Measurements from ENCODE around the gene FANCE. TPM values are rescaled to one million over a fixed set of nuclear protein-coding genes. Genes with fewer than 3 reads are reported as not detected.
"Not testable (repeated sequence)": the region's sequence is repeated elsewhere in the genome, so short reads cannot be mapped to it uniquely, and the experiment has no call there.

Gene FANCE
- polyA plus RNA-seq, 3 donors = 9.7 to 10.8 (median 10.6) TPM

GRCh38 chr6:35496036-35496840, 44.1 kb downstream of the FANCE start:
- no peak for DNase-seq

GRCh38 chr6:35496841-35497570, 44.9 kb downstream of the FANCE start, which contains the start of gene TEAD3:
Gene TEAD3, minus strand, starts transcription at chr6:35497079.
- peak; percentile 85 for DNase-seq

DNA sequence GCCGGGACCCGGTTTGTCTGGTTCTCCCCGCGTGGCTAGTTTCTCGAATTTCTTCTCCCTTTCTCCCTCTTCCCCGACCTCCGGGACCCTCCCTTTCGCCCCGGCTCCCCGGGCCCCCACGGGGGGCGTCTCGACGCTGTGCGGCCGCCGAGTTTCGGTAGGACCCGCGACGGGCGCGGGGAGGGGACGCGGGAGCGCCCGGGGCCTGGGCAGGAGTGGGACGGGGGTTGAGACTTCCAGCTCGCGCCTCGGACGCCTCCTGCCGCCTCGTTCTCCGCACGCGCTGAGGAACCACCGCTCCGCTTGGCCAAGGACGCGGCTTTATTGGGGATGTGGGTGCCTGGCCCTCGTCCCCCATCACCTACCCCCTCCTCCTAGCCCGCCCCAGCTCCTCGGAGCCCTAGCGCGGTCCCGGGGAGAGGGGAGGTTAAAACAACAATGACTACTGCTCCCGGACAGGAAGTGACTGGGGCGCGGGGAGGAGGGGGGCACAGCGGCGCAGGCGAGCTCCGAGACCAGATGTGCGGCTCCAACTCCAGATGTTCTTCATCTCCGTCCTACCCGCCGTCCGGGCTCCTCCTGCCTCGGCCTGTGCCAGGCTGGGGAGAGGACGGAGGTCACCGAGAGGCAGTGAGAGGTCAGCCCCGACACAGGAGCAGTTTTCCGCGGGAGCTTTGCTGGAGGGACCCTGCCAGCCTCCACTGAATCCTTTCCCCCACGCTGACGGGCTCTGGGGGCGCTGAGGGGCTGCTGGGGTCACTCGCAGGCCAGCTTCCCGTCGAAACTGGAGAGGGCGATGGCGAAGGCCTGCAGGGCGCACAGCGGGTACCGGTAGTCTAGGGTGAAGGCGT, 45.7 kb downstream of the FANCE start:
- peak; percentile 86 for DNase-seq

DNA sequence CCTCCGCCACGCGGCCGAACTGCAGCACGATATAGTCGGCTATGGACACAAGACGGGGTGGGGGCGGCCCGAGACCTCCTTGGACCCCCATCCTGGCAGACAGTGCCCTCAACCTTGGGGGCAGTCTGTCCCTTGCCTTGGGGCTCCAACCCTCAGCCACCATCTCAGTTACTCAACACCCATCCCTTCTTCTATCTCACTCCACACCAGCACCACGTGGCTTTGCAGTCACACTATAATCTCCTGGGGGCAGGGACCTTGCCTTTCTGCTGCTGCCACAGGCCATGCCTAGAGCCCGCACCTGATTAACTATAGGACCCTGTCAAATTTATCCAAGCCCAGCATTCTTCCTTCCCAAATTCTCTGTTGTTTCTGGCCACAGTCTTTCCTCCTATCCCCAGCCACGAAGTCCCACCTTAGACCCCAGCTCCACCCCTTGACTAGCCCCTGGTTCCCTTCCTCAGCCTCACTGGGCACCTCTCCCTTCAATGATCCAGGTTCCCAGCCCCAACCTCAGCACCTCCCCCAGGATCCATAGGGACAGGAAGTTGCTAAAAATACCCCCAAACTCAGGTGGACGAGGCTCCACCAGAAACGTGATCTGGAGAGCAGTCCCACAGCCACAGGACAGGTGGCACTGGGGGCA, 46.4 kb downstream of the FANCE start:
- no peak for DNase-seq

DNA sequence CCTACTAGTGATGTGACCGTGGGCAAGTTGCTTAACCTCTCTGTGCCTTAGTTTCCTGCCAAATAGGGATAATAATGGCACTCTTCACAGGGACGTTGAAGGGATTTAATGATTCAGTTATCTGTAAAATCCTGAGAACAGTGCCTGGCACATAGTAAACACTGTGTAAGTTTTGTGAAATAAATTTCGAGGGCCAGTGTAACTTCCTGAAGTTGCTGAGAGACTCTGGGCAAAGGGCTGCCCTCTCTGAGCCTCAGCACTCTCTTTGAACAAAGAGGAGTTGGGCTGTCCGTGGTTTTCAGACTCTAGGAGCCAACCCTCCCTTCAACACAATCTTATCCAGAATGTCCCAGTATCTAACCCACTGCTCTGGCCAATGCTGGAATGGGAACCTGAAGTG, 47.2 kb downstream of the FANCE start:
- no peak for DNase-seq

DNA sequence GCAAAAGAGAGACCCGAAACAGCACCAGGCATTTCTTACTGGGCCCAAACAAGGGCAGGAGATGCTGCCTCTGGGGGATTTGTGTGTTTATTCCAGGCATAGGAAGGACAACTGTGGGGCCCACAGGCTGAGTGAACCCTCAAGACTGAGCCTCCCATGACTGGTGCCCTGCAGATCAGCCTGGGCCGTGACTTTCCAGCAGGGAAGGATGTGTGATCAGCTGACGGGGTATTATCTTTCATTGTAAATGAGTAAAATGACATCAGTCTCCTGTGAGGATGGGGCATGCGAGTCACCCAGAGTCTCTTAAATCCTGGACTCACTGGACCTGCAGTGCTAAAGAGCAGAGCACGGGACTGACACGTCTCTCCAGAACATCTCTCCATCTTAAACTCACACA, 48.6 kb downstream of the FANCE start:
- DNase-seq = no peak

DNA sequence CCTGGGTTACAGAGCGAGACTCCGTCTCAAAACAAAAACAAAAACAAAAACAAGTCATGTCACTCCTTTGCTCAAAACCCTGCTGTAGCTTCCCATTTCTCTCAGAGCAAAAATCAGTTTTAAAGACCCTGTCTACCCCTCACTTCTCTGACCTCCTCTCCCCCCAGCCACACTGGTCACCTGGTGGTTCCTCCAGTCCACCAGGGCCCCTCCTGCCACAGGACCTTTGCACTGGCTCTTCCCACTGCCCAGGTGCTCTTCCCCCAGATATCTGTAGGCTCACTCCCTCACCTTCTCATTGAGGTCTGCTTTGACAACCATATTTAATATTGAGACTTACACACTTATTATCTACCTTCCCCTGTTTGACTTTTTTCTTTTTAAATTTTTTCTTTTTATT, 49.6 kb downstream of the FANCE start:
- DNase-seq = no peak

DNA sequence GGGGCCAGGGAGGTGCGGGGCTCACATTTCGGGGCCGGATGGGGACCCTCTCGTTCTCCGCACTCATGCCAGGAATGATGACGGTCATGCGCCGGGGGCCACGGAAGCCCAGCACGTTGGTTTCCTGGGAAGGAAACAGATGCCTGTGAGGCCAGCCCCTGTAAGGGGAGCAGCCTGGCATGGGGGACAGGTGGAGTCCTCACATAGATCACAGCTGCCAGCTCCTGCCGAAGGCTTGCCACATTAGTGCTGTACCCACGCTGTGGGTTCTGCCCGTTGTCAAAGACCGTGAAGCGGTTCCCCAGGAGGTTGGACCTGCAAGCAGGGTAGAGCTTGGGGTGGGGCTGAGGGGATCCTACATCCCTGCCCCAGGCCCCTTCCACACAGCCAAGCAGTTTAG, 51.4 kb downstream of the FANCE start:
- DNase-seq = no peak

DNA sequence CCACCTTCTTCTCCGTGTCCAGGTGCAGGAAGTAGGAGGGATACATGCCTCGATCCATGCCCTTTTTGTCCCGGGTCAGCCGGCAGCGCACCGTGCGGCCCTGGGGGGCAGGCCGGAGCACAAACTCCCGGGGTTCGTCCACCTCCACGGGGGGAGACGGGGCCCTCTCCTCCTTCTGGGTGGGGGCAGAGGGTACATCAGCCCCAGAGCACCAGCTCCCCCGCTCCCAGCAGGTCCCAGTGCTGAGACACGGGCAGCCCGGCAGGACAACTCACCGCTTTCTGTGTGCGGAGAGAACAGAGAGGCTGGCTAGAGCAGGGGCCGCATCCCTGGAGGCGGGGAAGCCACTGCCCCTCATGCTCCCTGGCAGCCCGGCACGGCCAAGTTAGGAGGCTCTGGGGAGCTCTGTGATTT, 53.9 kb downstream of the FANCE start:
- DNase-seq = no peak

DNA sequence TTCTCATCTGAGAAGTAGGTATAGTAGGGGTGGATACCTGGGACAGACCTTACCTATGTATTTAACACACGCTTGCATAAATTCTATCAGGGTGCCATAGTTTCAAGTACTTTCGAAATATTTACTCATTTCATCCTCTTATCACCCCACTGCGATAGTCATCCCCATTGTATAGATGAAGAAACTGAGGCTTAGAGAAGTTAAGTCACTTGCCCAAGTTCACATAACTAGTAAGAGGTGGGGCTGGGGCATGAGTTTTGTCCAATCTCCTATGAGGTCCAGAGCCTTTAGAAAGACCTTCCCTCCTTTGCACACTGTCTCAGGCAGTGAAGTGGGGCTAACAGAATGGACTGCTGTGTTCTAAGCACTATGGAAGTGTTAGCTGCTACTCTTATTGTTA, 54.4 kb downstream of the FANCE start:
- DNase-seq = no peak

DNA sequence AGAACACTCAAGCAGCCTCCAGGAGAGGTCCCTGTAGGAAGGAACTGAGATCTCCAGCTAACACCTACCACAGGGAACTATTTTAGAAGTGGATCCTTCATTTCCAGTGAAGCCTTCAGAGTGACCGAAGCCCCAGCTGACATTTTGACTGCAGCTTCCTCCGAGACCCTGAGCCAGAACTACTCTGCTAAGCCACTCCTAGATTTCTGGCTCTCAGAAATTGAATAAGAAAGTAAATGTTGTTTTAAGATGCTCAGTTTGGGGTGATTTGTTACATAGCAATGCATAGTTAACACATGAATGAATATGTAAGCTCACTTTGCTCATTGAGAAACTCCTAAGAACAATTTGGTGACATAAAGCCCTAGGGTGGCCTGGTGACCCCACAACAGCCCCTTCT, 55.1 kb downstream of the FANCE start:
- no peak for DNase-seq

DNA sequence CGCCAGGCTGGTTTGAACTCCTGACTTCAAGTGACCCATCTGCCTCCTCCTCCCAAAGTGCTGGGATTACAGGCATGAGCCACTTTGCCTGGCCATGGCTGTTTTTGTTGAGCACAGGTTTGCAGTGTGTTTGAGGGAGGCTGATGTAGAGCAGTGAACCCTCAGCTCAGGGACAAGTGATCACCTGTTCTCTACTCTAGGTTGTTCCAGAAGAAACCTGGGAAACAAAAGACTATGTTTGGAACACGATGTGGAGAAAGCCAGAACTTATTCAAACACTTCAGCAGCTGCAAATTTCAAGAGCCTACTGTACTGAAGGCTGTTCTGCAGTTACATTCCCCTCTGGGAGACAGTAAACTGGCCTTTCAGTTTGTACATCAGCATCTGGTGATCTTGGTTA, 55.9 kb downstream of the FANCE start:
- DNase-seq = no peak

GRCh38 chr6:35508542-35508941, 56.4 kb downstream of the FANCE start:
- no peak for DNase-seq

- DNase-seq = no peak
These were observed 58.9 kb downstream of the FANCE start for GRCh38 chr6:35510916-35511561.

- no peak for DNase-seq
These were observed 59.4 kb downstream of the FANCE start for GRCh38 chr6:35511562-35511941.

DNA sequence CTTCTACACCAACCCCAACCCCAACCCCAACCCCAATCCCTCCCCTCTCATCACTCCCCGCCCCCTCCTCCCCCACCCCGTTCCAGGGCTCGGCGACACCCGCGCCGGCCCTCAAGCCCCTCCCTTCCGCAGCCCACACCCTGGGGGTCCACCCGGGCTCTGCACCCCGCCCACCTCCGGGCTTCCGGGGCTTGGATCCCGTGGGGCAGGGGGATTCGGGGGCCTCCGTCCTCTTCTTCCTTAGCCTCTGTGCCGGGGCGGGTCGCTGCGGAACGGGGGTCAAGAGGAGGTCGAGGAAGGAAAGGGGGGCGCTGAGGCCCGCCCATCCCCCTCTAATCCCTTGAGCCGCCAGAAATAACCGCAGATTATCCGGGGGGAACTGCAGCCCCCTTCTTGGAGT, 59.9 kb downstream of the FANCE start:
- DNase-seq = no peak

- DNase-seq = no peak
These were observed 60.6 kb downstream of the FANCE start, which contains the start of gene TULP1 for GRCh38 chr6:35512740-35513139. Gene TULP1, minus strand, starts transcription at chr6:35512896. Its CDS starts 38 bp downstream, at chr6:35512858.

- DNase-seq = no peak
These were observed 62.4 kb downstream of the FANCE start for GRCh38 chr6:35514587-35514986.

DNA sequence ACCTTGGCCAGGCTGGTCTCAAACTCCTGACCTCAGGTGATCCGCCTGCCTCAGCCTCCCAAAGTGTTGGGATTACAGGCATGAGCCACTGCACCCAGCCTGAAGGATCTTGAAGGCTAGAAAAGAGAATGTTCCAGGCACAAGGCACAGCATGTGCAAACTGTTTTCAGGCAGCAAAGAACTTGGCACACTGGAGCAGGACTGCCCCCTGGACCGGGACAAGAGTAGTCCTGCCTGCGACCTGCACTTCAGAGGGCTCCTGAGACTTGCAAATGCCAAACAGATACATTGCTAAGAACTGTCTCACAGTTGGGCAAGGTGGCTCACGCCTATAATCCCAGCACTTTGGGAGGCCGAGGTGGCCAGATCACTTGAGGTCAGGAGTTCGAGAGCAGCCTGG, 63.8 kb downstream of the FANCE start:
- DNase-seq = not testable (repeated sequence)
